Fibroblast of villous mesenchyme (primary cell): ENCODE data around the gene ZFP30. TPM values are rescaled to one million over a fixed set of nuclear protein-coding genes. Genes with fewer than 3 reads are reported as not detected.
"Not testable (repeated sequence)": the region's sequence is repeated elsewhere in the genome, so short reads cannot be mapped to it uniquely, and the experiment has no call there.

Experiments used
- DNase-seq: peaks from one replicate; pipeline ENCODE4 v3.0.0-alpha.2; 2010; ENCODE audit warnings: low read depth
- H3K4me3 ChIP-seq: 2 replicates; pipeline ENCODE4 v1.5.1; 2011; ENCODE audit warnings: low read depth, mild to moderate bottlenecking, low read length
- total RNA-seq: library from RNA; depleted of rRNA; stranded (reverse); fragments of >200 nt; gene quantifications from 2 replicates; pipeline ENCODE4 v1.2.3, GENCODE V29; 2012
- TF ChIP-seq, protein P1 (sequence below): IDR thresholded peaks from 2 replicates; pipeline ENCODE4 v1.5.1; 2012; ENCODE audit warnings: low read depth, mild to moderate bottlenecking, low read length; ENCODE audit not compliant: insufficient read depth

Gene ZFP30
- total RNA-seq, 1 donor, result 21.6 TPM

DNA sequence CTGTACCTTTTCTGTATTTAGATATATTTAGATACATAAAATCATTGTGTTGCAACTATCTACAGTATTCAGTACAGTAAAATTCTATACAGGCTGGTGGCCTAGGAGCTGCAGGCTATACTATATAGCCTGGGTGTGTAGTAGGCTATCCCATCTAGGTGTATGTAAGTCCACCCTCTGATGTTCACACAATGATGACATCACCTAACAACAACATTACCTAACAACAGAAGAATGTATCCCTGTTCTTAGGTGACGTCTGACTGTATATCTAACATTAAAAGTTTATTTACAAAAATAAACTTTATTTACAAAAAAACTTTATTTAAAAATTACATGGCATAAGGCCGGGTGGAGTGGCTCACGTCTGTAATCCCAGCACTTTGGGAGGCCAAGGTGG lies 28.3 kb upstream of the ZFP30 start:
- TF ChIP-seq, protein P1, sequence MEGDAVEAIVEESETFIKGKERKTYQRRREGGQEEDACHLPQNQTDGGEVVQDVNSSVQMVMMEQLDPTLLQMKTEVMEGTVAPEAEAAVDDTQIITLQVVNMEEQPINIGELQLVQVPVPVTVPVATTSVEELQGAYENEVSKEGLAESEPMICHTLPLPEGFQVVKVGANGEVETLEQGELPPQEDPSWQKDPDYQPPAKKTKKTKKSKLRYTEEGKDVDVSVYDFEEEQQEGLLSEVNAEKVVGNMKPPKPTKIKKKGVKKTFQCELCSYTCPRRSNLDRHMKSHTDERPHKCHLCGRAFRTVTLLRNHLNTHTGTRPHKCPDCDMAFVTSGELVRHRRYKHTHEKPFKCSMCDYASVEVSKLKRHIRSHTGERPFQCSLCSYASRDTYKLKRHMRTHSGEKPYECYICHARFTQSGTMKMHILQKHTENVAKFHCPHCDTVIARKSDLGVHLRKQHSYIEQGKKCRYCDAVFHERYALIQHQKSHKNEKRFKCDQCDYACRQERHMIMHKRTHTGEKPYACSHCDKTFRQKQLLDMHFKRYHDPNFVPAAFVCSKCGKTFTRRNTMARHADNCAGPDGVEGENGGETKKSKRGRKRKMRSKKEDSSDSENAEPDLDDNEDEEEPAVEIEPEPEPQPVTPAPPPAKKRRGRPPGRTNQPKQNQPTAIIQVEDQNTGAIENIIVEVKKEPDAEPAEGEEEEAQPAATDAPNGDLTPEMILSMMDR, result no peak
- no peak for DNase-seq

DNA sequence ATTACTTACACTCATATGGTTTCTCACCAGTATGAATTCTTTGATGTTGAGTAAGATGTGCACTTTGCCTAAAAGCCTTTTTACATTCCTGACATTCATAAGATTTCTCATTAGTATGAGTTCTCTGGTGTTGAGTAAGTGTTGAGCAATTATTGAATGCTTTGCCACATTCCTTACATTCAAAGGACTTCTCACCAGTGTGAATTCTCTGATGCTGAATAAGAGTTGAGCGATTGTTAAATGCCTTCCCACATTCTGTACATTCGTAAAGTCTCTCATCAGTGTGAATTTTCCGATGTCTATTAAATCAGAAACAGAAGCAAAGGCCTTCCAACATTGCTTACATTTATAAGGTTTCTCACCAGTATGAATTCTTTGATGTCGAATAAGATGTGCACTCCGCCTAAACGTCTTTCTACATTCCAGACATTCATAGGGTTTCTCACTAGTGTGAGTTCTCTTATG lies 14.2 kb upstream of the ZFP30 start:
- DNase-seq, result no peak
- TF ChIP-seq, protein P1, result no peak
- H3K4me3 ChIP-seq, result no peak overlapping the region

More for the DNA sequence above, 28.3 kb upstream of the ZFP30 start:
- H3K4me3 ChIP-seq, result no peak overlapping the region

DNA sequence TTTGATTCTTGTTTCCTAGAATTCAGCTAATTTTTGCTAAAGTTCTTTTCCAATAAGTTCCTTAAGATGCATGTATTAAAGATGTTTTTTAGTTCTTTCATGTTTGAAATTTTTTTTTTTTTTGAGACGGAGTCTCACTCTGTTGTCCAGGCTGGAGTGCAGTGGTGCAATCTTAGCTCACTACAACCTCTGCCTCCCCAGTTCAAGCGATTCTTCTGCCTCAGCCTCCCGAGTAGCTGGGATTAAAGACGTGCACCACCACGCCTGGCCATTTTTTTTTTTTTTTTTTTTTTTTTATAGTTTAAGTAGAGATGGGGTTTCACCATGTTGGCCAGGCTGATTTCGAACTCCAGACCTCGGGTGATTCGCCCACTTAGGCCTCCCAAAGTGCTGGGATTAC lies 1.9 kb upstream of the ZFP30 start:
- DNase-seq, H3K4me3 ChIP-seq: not testable (repeated sequence)

GRCh38 chr19:37655689-37656371 lies 565 bp upstream of the ZFP30 start:
- TF ChIP-seq, protein P1, result no peak
- peak; percentile 83 for DNase-seq
- peak overlapping the region; percentile 88 for H3K4me3 ChIP-seq

DNA sequence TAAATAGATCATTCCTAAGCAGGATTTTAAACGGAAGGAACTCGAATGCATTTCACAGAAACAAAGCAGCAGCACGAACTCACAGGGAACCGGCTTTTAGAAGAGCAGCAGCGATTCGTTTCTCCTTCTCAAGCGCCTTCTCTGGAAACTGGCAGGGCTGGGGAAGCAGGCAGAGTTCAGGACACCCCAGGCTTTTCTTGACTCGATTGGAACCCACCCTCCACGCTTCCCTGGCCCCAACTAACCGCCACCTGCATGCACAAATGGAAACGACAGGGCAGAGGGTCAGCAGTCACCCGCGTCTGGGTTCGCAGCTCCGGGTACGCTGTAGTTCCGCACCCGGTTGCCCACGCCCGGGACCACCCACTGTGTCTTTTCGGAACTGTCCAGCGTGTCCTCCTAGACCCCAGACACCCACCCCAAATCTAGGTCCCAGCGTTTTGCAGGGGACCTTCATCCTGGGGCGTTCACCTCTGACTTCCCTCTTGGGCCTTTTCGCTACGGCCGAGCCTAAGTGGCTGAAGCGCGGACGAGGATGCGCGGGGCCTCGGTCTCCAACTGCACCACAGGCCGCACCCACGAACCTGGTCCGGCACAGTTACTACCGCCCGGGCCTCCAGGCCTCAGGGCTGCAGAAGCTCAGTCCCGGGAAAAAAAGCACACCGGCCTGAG lies 500 bp downstream of the ZFP30 start:
- peak overlapping the region; percentile 88 for H3K4me3 ChIP-seq
- peak; percentile 41 for DNase-seq
- TF ChIP-seq, protein P1, result no peak

GRCh38 chr19:37654118-37654517 lies 1.1 kb downstream of the ZFP30 start:
- H3K4me3 ChIP-seq, result peak overlapping the region; percentile 88
- peak; percentile 5 for DNase-seq
- TF ChIP-seq, protein P1, result no peak
